ENCODE results near the gene ADO. TPM values are rescaled to one million over a fixed set of nuclear protein-coding genes. Genes with fewer than 3 reads are reported as not detected.
A peak's percentile ranks its signal among the peaks of the same experiment; 100 is the strongest.

ADO gene
- total and polyA plus RNA-seq, 10 donors: 9.0 to 21.2 (median 18.2) TPM

DNA sequence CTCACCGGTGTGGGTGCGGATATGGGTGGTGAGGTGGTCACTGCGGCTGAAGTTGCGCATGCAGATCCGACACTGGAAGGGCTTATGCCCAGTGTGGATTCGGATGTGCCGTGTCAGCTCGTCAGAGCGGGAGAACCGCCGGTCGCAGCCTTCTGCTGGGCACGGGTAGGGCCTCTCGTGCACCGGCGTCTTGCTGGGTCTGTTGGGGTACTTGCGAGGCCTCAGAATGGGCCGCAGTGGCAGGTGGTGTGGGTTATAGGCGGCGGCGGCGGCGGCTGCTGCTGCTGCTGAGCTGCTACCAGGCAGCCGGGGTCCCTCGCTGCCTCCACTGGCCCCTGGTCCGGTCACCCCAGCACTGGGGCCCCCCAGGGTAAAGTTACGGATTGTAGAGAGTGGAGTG lies 8.9 kb downstream of the ADO start:
- Histone ChIP-seq H3K27ac (no peak overlapping the region), H3K27me3 (replicated peaks in 1 of 7) (peaks cover 0 to 39% (median 19%) of the 10 kb centered on the region in 7 donors), H3K4me3 (no peak overlapping the region), H3K4me1 (peaks cover 20 to 81% (median 43%) of the 10 kb centered on the region in 6 donors), H3K36me3 (peaks cover 0 to 10% (median 0%) of the 10 kb centered on the region in 6 donors), H3K9me3 (no peaks in the 10 kb centered on the region)
- no peak for TF ChIP-seq POLR2A (IDR thresholded peaks at IDR 0.05)
- TF ChIP-seq POLR2AphosphoS5 (IDR thresholded peaks at IDR 0.05): peak in 1 of 3 donors; percentile 44
- intact Hi-C loops (cut with DNase I; ENCODE audit: low total_unique reads): loop anchor here (10.0 kb wide), 1 partner anchor 199 kb away; no protein-coding TSS in a partner anchor
- WGBS, 5 donors: 81 to 95% (median 90%) methylated on average over 20 to 27 of the region's 27 CpGs
- DNase-seq: peak; percentile 76

DNA sequence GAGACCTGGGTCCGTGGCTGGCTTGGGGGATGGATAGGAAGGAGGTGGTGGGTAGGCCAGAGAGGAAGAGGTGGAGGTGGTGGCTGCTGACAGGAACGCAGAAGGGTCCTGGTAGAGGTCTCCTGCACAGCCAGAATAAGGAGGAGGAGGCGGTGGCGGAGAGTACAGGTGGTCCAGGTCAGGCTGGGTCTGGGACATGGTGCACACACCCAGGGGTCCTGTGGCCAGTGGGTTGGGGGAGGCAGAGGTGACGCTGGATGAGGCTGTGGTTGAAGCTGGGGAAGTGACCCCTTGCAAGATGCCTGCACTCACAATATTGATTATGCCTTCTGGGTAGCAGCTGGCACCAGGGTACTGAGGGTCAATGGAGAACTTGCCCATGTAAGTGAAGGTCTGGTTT lies 9.5 kb downstream of the ADO start:
- intact Hi-C loops (cut with DNase I; ENCODE audit: low total_unique reads): loop anchor here (10.0 kb wide), 1 partner anchor 199 kb away; no protein-coding TSS in a partner anchor
- H3K9me3 ChIP-seq: no peaks in the 10 kb centered on the region
- 90 to 93% (median 92%) methylated on average over 5 of the region's 5 CpGs for WGBS, 5 donors
- H3K27me3 ChIP-seq (replicated peaks in 1 of 7): peaks cover 0 to 44% (median 24%) of the 10 kb centered on the region in 7 donors
- peak; percentile 75 for DNase-seq
- H3K27ac ChIP-seq: no peak overlapping the region
- no peak for TF ChIP-seq POLR2AphosphoS5 (IDR thresholded peaks at IDR 0.05)
- H3K4me3 ChIP-seq: peak overlapping the region in 2 of 8 donors; percentile 85 to 98
- H3K36me3 ChIP-seq: peaks cover 0 to 5% (median 0%) of the 10 kb centered on the region in 6 donors
- peaks cover 20 to 81% (median 46%) of the 10 kb centered on the region in 6 donors for H3K4me1 ChIP-seq

DNA sequence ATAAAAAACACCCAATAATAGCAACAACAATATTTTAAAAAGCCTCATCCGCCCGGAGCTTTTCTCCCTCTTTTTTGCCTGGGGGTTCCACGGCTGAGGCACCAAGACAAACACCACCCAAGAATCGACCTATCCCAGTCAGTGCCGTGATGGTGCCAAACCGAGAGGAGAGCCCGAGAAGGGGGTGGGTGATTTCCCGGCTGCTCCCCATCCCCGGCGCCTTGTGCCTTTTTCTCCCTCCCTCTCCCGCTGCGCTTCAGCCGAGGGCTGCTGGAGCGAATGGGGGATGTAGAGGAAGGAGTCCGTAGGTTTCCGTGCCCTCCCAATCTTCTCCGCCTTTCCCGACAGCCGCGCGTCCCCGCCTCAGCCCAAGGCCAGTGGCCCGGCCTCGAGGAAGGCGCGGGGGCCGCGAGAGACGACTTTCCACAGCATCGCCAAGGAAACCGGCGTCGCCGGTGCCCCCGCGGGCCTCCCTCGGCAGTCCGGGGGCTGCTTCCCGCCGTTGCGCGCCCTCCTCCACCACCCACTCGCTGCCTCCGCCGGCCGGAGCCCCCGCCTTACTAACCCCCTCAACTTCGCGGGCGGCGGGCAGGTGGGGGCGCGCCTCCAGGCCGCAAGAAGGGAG lies 10.3 kb downstream of the ADO start:
- intact Hi-C loops (cut with DNase I; ENCODE audit: low total_unique reads): loop anchor here (10.0 kb wide), 1 partner anchor 200 kb away; no protein-coding TSS in a partner anchor
- Histone ChIP-seq H3K4me3 (peak overlapping the region; percentile 69 to 98 (median 89)), H3K9me3 (no peaks in the 10 kb centered on the region), H3K4me1 (peaks cover 20 to 78% (median 47%) of the 10 kb centered on the region in 6 donors), H3K27ac (peak overlapping the region in 1 of 8 donors; percentile 23), H3K27me3 (replicated peaks in 1 of 7) (peaks cover 0 to 53% (median 32%) of the 10 kb centered on the region in 7 donors), H3K36me3 (no peaks in the 10 kb centered on the region)
- TF ChIP-seq POLR2A (IDR thresholded peaks at IDR 0.05): no peak
- TF ChIP-seq, protein P1, sequence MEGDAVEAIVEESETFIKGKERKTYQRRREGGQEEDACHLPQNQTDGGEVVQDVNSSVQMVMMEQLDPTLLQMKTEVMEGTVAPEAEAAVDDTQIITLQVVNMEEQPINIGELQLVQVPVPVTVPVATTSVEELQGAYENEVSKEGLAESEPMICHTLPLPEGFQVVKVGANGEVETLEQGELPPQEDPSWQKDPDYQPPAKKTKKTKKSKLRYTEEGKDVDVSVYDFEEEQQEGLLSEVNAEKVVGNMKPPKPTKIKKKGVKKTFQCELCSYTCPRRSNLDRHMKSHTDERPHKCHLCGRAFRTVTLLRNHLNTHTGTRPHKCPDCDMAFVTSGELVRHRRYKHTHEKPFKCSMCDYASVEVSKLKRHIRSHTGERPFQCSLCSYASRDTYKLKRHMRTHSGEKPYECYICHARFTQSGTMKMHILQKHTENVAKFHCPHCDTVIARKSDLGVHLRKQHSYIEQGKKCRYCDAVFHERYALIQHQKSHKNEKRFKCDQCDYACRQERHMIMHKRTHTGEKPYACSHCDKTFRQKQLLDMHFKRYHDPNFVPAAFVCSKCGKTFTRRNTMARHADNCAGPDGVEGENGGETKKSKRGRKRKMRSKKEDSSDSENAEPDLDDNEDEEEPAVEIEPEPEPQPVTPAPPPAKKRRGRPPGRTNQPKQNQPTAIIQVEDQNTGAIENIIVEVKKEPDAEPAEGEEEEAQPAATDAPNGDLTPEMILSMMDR (IDR thresholded peaks at IDR 0.05 in 8 of 11, conservative IDR thresholded peaks at IDR 0.05 in 3 of 11): peak in 1 of 11 experiments; percentile 6
- TF ChIP-seq POLR2AphosphoS5 (IDR thresholded peaks at IDR 0.05): peak in 1 of 3 donors; percentile 25
- WGBS, 5 donors: 2 to 5% (median 3%) methylated on average over 45 to 54 of the region's 54 CpGs
- DNase-seq: peak; percentile 88

DNA sequence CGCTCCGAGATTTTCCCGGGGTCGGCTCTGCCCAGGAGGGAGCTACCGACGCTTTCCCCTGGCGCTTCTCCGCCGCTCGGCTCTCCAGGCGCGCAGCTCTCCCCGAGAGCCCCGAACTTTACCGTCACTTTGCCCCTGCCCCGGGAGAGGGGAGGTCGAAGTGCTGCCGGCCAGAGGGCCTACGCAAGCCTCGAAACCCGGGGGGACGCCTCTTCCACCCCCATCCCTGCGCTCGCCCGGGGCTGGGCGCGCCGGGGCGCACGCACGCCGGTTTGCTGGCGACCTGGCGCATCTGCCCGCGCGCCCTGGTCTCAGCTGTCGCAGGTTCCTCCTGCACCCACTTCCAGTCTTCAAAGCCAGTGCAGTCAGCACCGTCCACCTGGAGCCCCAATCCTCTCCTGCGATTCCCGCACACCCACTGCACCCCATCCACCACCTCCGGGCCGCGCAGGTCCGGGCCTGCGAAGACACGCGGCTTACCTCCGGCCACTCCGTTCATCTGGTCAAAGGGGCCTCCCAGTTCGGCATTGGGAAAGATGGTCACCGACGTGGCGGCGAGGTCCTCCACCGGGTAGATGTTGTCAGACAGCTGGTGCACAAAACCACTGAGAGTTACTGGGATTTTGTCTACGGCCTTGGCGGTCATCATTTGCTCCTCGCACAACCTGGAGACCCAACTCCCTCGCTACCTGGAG lies 11.0 kb downstream of the ADO start:
- H3K36me3 ChIP-seq: no peaks in the 10 kb centered on the region
- intact Hi-C loops (cut with DNase I; ENCODE audit: low total_unique reads): loop anchor here (10.0 kb wide), 1 partner anchor 201 kb away; no protein-coding TSS in a partner anchor
- DNase-seq: peak; percentile 88
- peak overlapping the region in 3 of 8 donors; percentile 88 to 92 (median 91) for H3K27ac ChIP-seq
- peaks cover 20 to 72% (median 47%) of the 10 kb centered on the region in 6 donors for H3K4me1 ChIP-seq
- H3K4me3 ChIP-seq: peak overlapping the region; percentile 69 to 98 (median 89)
- H3K9me3 ChIP-seq: no peaks in the 10 kb centered on the region
- H3K27me3 ChIP-seq (replicated peaks in 1 of 7): peaks cover 0 to 59% (median 32%) of the 10 kb centered on the region in 7 donors
- no peak for TF ChIP-seq POLR2AphosphoS5 (IDR thresholded peaks at IDR 0.05)
- TF ChIP-seq, protein P1 (IDR thresholded peaks at IDR 0.05 in 8 of 11, conservative IDR thresholded peaks at IDR 0.05 in 3 of 11): no peak
- WGBS, 5 donors: 1 to 3% (median 1%) methylated on average over 29 to 60 of the region's 60 CpGs

DNA sequence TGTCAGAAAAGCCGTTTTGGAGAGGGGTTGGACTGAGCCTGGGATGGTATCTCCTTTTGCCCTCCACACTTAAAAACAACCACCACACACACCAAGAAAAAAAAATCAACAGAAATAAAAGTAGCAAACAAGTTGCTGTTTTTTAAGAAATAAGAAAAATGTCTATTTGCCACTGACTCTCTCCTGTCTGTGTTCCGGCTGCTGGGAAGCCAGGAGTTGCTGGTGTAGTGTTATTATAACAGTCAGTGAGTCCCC lies 11.5 kb downstream of the ADO start:
- Histone ChIP-seq H3K27me3 (replicated peaks in 1 of 7) (peaks cover 0 to 64% (median 32%) of the 10 kb centered on the region in 7 donors), H3K9me3 (no peaks in the 10 kb centered on the region), H3K36me3 (no peaks in the 10 kb centered on the region), H3K4me3 (peak overlapping the region; percentile 69 to 98 (median 89)), H3K4me1 (peaks cover 20 to 67% (median 47%) of the 10 kb centered on the region in 6 donors), H3K27ac (peak overlapping the region in 6 of 8 donors; percentile 88 to 93 (median 90))
- no peak for DNase-seq
- 0 to 1% (median 0%) methylated on average over 2 of the region's 2 CpGs for WGBS, 5 donors
- intact Hi-C loops (cut with DNase I; ENCODE audit: low total_unique reads): loop anchor here (10.0 kb wide), 1 partner anchor 201 kb away; no protein-coding TSS in a partner anchor
- TF ChIP-seq, protein P1 (IDR thresholded peaks at IDR 0.05 in 8 of 11, conservative IDR thresholded peaks at IDR 0.05 in 3 of 11): no peak
- TF ChIP-seq POLR2A (IDR thresholded peaks at IDR 0.05): no peak
